ENCODE measurements around the gene WDFY2.
"Not testable (repeated sequence)": the region's sequence is repeated elsewhere in the genome, so short reads cannot be mapped to it uniquely, and the experiment has no call there.

WDFY2 gene

GRCh38 chr13:51643105-51643881, 59.0 kb downstream of the WDFY2 start:
- no peaks in the 10 kb centered on the region for H3K36me3 ChIP-seq (ENCODE audit: control insufficient read depth, insufficient read depth, low read length)
- H3K4me3 ChIP-seq (ENCODE audit: low read depth, low read length), result no peak overlapping the region
- H3K9me3 ChIP-seq (ENCODE audit: control insufficient read depth, insufficient read depth, low read length), result no peaks in the 10 kb centered on the region
- no peaks in the 10 kb centered on the region for H3K27me3 ChIP-seq (ENCODE audit: control insufficient read depth, insufficient read depth, low read length)
- no peak overlapping the region for H3K9ac ChIP-seq (ENCODE audit: low read depth, low read length)
- peaks cover 48% of the 10 kb centered on the region for H3K4me1 ChIP-seq (ENCODE audit: control insufficient read depth, insufficient read depth, low read length)

DNA sequence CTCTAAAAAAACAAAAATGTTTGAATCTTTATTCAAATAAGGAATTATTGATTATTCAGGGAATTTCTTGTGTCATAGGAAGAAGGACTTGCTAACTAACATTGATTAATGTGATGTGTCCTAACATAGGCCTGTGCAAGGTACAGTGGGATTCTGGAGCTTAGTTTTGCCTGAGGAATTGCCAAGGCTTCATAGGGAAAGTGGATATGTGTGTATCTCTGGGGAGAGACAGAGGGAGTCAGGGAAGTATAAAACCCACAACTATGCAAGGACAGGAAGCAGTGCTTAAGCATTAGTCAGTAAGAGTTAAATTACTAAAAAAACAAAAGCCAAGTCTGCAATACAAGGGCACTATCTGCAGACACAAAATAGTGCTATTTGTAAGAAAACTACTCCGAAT, 59.6 kb downstream of the WDFY2 start:
- no peaks in the 10 kb centered on the region for H3K36me3 ChIP-seq (ENCODE audit: control insufficient read depth, insufficient read depth, low read length)
- no peak overlapping the region for H3K9ac ChIP-seq (ENCODE audit: low read depth, low read length)
- H3K4me1 ChIP-seq (ENCODE audit: control insufficient read depth, insufficient read depth, low read length), result peaks cover 42% of the 10 kb centered on the region
- H3K9me3 ChIP-seq (ENCODE audit: control insufficient read depth, insufficient read depth, low read length), result no peaks in the 10 kb centered on the region
- H3K4me3 ChIP-seq (ENCODE audit: low read depth, low read length), result no peak overlapping the region
- no peaks in the 10 kb centered on the region for H3K27me3 ChIP-seq (ENCODE audit: control insufficient read depth, insufficient read depth, low read length)

DNA sequence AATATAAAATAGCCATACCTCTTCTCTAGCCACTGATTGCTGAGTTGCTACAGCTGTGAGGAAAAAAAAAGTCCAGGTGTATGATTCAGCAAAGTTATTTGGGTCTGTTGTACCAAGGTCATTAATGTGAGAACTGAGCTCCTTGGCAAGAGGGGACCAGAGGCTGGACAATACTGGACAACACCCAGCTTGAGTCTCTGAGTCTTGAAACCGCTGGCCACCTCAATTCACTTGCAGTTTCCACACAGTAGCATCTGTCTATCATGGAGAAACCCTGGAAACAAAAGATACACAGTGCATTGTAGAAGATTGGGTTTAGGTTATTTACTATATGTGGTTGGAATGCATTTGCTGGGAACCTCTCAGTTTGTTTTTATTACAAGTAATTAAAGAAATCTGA, 60.4 kb downstream of the WDFY2 start:
- Histone ChIP-seq H3K9ac (ENCODE audit: low read depth, low read length) (no peak overlapping the region), H3K4me3 (ENCODE audit: low read depth, low read length) (no peak overlapping the region), H3K36me3 (ENCODE audit: control insufficient read depth, insufficient read depth, low read length) (no peaks in the 10 kb centered on the region), H3K9me3 (ENCODE audit: control insufficient read depth, insufficient read depth, low read length) (no peaks in the 10 kb centered on the region), H3K27me3 (ENCODE audit: control insufficient read depth, insufficient read depth, low read length) (no peaks in the 10 kb centered on the region), H3K4me1 (ENCODE audit: control insufficient read depth, insufficient read depth, low read length) (peaks cover 40% of the 10 kb centered on the region)

DNA sequence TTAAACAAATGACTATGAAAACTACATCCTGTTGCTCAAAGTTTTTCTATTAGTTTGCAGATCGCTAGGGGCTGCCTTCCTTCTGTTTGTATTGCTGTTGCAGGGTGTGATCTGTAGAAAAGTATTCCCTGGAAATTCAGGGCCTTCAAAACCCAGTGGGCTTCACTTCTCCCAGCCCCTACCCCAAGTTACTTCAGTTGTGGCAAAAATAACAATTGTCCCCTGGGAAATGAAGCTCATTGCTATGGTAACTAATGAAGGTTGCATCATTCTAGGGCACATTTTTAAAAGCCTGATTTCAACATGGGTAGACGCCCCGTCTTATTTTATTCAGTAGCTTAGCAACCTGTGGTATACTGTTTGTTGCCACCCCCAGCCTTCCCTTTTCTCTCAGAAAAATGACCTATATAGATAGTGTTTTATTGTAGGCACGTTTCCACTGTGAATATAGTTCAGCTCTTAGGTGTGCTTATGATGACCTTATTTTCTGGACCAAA, 60.9 kb downstream of the WDFY2 start:
- Histone ChIP-seq H3K27me3 (ENCODE audit: control insufficient read depth, insufficient read depth, low read length) (no peaks in the 10 kb centered on the region), H3K9ac (ENCODE audit: low read depth, low read length) (no peak overlapping the region), H3K4me3 (ENCODE audit: low read depth, low read length) (no peak overlapping the region), H3K36me3 (ENCODE audit: control insufficient read depth, insufficient read depth, low read length) (no peaks in the 10 kb centered on the region), H3K9me3 (ENCODE audit: control insufficient read depth, insufficient read depth, low read length) (no peaks in the 10 kb centered on the region), H3K4me1 (ENCODE audit: control insufficient read depth, insufficient read depth, low read length) (peaks cover 40% of the 10 kb centered on the region)

DNA sequence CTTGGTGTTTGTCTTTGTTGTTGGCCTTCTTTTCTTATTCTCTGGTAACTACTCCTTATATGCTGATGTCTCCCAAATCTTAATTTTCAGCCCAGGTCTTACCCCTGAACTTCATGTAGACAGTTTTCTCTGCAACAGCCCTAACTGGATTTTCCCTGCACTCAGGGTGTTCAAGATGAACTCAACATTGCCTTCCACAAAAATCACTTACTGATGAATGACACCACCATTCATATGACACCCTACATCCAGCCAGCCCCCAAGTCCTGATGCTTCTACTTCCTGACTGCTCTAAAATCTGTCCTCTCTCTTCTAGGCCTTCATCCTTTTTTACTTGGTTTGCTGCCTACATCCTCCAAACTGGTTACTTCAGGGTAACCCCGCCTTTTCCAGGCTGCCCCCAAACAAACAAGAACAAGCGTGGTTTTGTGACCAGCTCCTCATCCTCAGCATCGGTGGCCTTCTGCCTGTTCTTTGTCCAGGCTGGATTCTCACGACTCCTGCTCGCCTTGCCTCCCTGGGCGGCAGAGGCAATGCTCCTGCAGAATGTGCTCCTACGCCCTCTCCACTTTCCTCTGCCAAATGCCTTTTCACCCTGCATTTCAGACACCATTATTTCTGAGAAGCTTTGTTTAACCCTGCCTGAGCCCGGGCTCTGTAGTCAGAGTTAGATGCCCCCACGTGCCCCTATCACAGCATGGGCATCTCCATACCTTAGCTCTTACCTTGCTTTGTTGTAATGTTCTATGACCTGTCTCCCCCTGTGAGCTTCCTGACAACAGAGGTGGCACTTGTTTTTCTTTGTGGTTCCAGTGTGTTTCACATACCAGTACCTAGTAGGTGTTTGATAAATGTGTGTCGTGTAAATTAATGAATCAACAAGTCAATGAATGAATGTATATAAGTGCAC, 61.8 kb downstream of the WDFY2 start:
- Histone ChIP-seq H3K9ac (ENCODE audit: low read depth, low read length) (no peak overlapping the region), H3K9me3 (ENCODE audit: control insufficient read depth, insufficient read depth, low read length) (no peaks in the 10 kb centered on the region), H3K4me3 (ENCODE audit: low read depth, low read length) (no peak overlapping the region)

GRCh38 chr13:51647067-51647466, 62.8 kb downstream of the WDFY2 start:
- Histone ChIP-seq H3K27me3 (ENCODE audit: control insufficient read depth, insufficient read depth, low read length) (no peaks in the 10 kb centered on the region), H3K9ac (ENCODE audit: low read depth, low read length) (no peak overlapping the region), H3K9me3 (ENCODE audit: control insufficient read depth, insufficient read depth, low read length) (no peaks in the 10 kb centered on the region), H3K4me3 (ENCODE audit: low read depth, low read length) (no peak overlapping the region), H3K4me1 (ENCODE audit: control insufficient read depth, insufficient read depth, low read length) (peaks cover 40% of the 10 kb centered on the region), H3K36me3 (ENCODE audit: control insufficient read depth, insufficient read depth, low read length) (no peaks in the 10 kb centered on the region)

More for the DNA sequence above, 61.8 kb downstream of the WDFY2 start:
- H3K36me3 ChIP-seq (ENCODE audit: control insufficient read depth, insufficient read depth, low read length), result no peaks in the 10 kb centered on the region
- peaks cover 40% of the 10 kb centered on the region for H3K4me1 ChIP-seq (ENCODE audit: control insufficient read depth, insufficient read depth, low read length)
- H3K27me3 ChIP-seq (ENCODE audit: control insufficient read depth, insufficient read depth, low read length), result no peaks in the 10 kb centered on the region

DNA sequence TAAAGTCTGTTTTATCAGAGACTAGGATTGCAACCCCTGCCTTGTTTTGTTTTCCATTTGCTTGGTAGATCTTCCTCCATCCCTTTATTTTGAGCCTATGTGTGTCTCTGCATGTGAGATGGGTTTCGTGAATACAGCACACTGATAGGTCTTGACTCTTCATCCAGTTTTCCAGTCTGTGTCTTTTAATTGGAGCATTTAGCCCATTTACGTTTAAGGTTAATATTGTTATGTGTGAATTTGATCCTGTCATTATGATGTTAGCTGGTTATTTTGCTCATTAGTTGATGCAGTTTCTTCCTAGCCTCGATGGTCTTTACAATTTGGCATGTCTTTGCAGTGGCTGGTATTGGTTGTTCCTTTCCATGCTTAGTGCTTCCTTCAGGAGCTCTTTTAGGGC, 67.9 kb downstream of the WDFY2 start:
- not testable (repeated sequence) for H3K9ac ChIP-seq (ENCODE audit: low read depth, low read length); H3K4me1 ChIP-seq (ENCODE audit: control insufficient read depth, insufficient read depth, low read length); H3K4me3 ChIP-seq (ENCODE audit: low read depth, low read length); H3K36me3 ChIP-seq (ENCODE audit: control insufficient read depth, insufficient read depth, low read length); H3K9me3 ChIP-seq (ENCODE audit: control insufficient read depth, insufficient read depth, low read length); H3K27me3 ChIP-seq (ENCODE audit: control insufficient read depth, insufficient read depth, low read length)

DNA sequence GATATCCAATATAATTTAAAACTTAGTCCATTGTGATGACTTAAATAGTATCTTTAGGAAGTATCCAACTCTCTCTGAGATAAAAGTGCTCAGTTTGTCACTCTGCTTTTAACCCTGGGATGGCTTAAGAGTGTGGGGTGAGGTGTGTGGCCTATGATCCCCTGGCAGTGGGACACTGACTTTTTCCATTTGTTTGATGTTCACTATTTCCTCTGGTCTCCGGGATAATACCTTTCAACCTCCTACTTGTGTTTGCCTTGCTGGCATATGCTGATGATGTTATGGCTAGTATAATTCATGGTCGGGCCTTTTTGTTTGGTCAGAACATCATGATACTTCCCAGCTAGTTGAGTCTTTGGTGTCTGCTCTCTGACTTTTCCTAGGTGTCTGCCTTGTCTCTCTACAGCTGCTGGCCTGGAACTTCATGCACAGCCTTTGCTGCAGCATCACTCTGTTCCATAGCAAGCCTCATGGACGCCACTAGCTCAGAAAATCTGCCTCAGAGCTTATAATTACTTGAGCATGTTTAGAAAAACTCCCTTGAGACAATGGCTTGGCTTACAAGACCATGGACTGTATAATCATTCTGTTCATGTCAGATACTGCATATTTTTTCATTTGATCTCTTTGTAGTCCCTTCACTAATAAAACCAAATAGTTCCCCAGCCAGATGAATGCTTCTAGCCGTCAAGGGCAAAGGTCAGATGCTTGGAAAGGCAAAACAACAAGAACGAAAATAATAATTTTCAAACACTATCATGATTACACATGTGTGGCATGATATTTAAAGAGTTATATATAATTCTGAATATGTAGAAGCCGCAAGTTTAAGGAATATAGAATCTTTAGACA, 75.2 kb downstream of the WDFY2 start:
- Histone ChIP-seq H3K4me3 (ENCODE audit: low read depth, low read length) (no peak overlapping the region), H3K36me3 (ENCODE audit: control insufficient read depth, insufficient read depth, low read length) (no peaks in the 10 kb centered on the region), H3K9me3 (ENCODE audit: control insufficient read depth, insufficient read depth, low read length) (no peaks in the 10 kb centered on the region), H3K4me1 (ENCODE audit: control insufficient read depth, insufficient read depth, low read length) (peaks cover 3% of the 10 kb centered on the region), H3K9ac (ENCODE audit: low read depth, low read length) (no peak overlapping the region), H3K27me3 (ENCODE audit: control insufficient read depth, insufficient read depth, low read length) (no peaks in the 10 kb centered on the region)

GRCh38 chr13:51660813-51661212, 76.6 kb downstream of the WDFY2 start:
- Histone ChIP-seq H3K9me3 (ENCODE audit: control insufficient read depth, insufficient read depth, low read length) (no peaks in the 10 kb centered on the region), H3K4me1 (ENCODE audit: control insufficient read depth, insufficient read depth, low read length) (peaks cover 3% of the 10 kb centered on the region), H3K9ac (ENCODE audit: low read depth, low read length) (no peak overlapping the region), H3K4me3 (ENCODE audit: low read depth, low read length) (no peak overlapping the region), H3K27me3 (ENCODE audit: control insufficient read depth, insufficient read depth, low read length) (no peaks in the 10 kb centered on the region), H3K36me3 (ENCODE audit: control insufficient read depth, insufficient read depth, low read length) (no peaks in the 10 kb centered on the region)

DNA sequence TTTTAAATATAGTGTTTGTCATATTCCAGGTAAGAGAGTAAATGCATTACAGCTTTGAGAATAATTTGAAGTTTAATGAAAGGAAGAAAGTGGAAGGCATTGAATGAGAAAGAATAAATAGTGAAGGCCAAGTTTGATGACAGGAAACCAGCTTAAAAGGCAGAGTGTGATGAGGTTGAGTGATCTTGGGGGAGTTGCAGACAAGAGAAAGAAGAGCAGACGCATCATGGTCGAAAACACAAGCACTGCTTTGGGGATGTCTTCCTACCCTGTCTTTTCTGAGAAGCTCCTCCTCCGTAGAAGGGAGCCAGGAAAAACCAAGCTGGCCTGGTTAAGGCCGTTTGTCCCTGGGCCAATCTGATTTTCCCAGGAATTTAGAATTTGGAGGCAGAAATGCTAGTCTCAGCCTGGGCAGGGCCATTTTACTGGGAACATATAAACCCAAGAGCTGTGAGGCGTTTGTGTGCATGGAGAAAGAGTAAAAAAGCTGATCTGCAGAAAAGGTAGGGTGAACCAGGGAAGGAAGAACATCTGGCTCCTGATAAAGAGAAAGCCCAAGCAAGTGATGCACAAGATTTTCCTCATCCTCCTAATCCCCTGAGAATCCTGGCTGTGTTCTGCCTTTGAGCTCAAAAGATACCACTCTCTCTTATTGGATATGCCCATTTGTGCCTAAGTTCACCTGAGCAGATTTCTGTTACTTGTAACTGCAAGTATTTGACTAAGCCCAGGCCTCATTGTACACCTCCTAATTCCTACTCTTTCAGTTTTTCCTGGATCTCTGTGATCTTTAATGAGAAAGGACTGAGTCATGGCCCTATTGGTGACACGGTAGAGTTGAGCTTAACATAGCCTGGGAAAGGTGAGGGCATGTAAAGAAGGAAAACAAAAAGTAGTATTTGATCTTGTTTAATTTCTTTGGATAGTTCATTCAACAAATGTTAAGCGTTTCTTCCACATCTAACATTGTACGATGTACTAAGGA, 80.0 kb downstream of the WDFY2 start:
- no peak overlapping the region for H3K9ac ChIP-seq (ENCODE audit: low read depth, low read length)
- no peaks in the 10 kb centered on the region for H3K9me3 ChIP-seq (ENCODE audit: control insufficient read depth, insufficient read depth, low read length)
- H3K27me3 ChIP-seq (ENCODE audit: control insufficient read depth, insufficient read depth, low read length), result no peaks in the 10 kb centered on the region
- no peaks in the 10 kb centered on the region for H3K36me3 ChIP-seq (ENCODE audit: control insufficient read depth, insufficient read depth, low read length)
- no peak overlapping the region for H3K4me3 ChIP-seq (ENCODE audit: low read depth, low read length)
- H3K4me1 ChIP-seq (ENCODE audit: control insufficient read depth, insufficient read depth, low read length), result no peaks in the 10 kb centered on the region
